GM23338 (cell line): ENCODE measurements around the gene NAT14. TPM values are rescaled to one million over a fixed set of nuclear protein-coding genes. Genes with fewer than 3 reads are reported as not detected.

Experiments
- CREB1 ChIP-seq: fragments of 250-450 bp; sonication (Bioruptor Pico); IDR thresholded peaks from 2 replicates; pipeline ENCODE4 v1.5.0; 2020; ENCODE audit warnings: low read depth, mild to moderate bottlenecking, moderate library complexity
- ETS1 ChIP-seq: IDR thresholded peaks from 2 replicates; pipeline ENCODE4 v1.6.1; 2016; ENCODE audit warnings: antibody characterized with exemption
- EZH2phosphoT487 ChIP-seq: fragments of 200-600 bp; sonication (generic); IDR thresholded peaks from one replicate; pipeline ENCODE4 v1.8.1; 2018; ENCODE audit warnings: antibody characterized with exemption; ENCODE audit not compliant: unreplicated experiment
- REST ChIP-seq: IDR thresholded peaks from one replicate; pipeline ENCODE4 v1.6.1; 2018; ENCODE audit warnings: antibody characterized with exemption; ENCODE audit not compliant: unreplicated experiment
- STAT1 ChIP-seq: IDR thresholded peaks from one replicate; pipeline ENCODE4 v1.6.1; 2016; ENCODE audit warnings: antibody characterized with exemption; ENCODE audit not compliant: unreplicated experiment
- ZNF114 ChIP-seq: fragments of 250-450 bp; sonication (Bioruptor Pico); IDR thresholded peaks from 2 replicates; pipeline ENCODE4 v1.5.0; 2020; ENCODE audit warnings: mild to moderate bottlenecking, moderate library complexity
- ZNF462 ChIP-seq: fragments of 250-450 bp; sonication (Bioruptor Pico); IDR thresholded peaks from 2 replicates; pipeline ENCODE4 v1.5.0; 2020; ENCODE audit warnings: mild to moderate bottlenecking, moderate library complexity
- polyA plus RNA-seq: library from polyadenylated mRNA; unstranded; fragments of >200 nt; fragmentation: Nextera tagmentation; extraction: Ambion mirVana; gene quantifications from 2 replicates; pipeline ENCODE4 v1.2.1, GENCODE V29; 2016
- total RNA-seq: library from RNA; depleted of rRNA; stranded (reverse); fragments of >200 nt; shearing (Covaris generic); gene quantifications from 2 replicates; pipeline ENCODE4 v1.2.3, GENCODE V29; 2014

NAT14 gene
- total and polyA plus RNA-seq, 2 experiments from 2014 or later = 27.8 to 39.6 TPM

- TF ChIP-seq REST (no peak), ZNF114 (CRISPR knock-in tag) (no peak), CREB1 (CRISPR knock-in tag) (no peak), ZNF462 (CRISPR knock-in tag) (no peak), STAT1 (no peak), ETS1 (no peak), EZH2phosphoT487 (no peak)
Measured at GRCh38 chr19:55441692-55442321, 43.2 kb upstream of the NAT14 start (continued).
